HCT116 (cell line): Measurements from ENCODE around the gene UBA52. TPM values are rescaled to one million over a fixed set of nuclear protein-coding genes. Genes with fewer than 3 reads are reported as not detected.
"Not testable (repeated sequence)": the region's sequence is repeated elsewhere in the genome, so short reads cannot be mapped to it uniquely, and the experiment has no call there.

Experiments used
- ATAC-seq: fragments of 200-7000 bp; cut with Tn5 transposase; 2 replicates; pipeline ENCODE4 v1.9.1; 2020; ENCODE audit warnings: mild to moderate bottlenecking, moderate library complexity
- BruUV-seq: library from RNA; stranded (reverse); fragments of 400-500 nt; replicated peaks from 2 replicates; lab custom pipeline; 2021; lab: Mats Ljungman, UMichigan
- CTCF ChIA-PET: fragments of 300-600 bp; sonication (Branson Sonifier 250); formaldehyde crosslinking; loops from one replicate; lab custom pipeline; 2021; ENCODE audit warnings: antibody characterized with exemption; lab: Charles Lee
- POLR2A ChIA-PET: fragments of 300-600, 350-600 bp; sonication (Branson Sonifier 250); formaldehyde crosslinking; loops from one replicate; lab custom pipeline; 2021; ENCODE audit warnings: antibody characterized with exemption; lab: Charles Lee
- RAD21 ChIA-PET, 2 experiments: fragments of 300-600 bp; sonication (Branson Sonifier 250); formaldehyde crosslinking; loops; one replicate each; lab custom pipeline; 2023; ENCODE audit warnings: low total read pairs in 2 of 2; ENCODE audit not compliant: uncharacterized antibody in 2 of 2, unreplicated experiment in 2 of 2, low non-redundant PET in 1 of 2; lab: Charles Lee
- DNase-seq: peaks from one replicate; pipeline ENCODE4 v3.0.0-alpha.2; 2010; ENCODE audit warnings: low read depth, low spot score
- H2AFZ ChIP-seq: fragments of 200-600 bp; shearing (Covaris generic), sonication (generic); 2 replicates; pipeline ENCODE4 v1.6.1; 2017; ENCODE audit warnings: low read depth, mixed run types, mixed read lengths, antibody characterized with exemption, low read length; ENCODE audit not compliant: poor library complexity, severe bottlenecking
- H3K27ac ChIP-seq: 2 replicates; pipeline ENCODE4 v1.5.1; 2012; ENCODE audit warnings: low read depth, low read length
- H3K27me3 ChIP-seq: fragments of 200-600 bp; sonication (generic); 2 replicates; pipeline ENCODE4 v1.6.1; 2016; ENCODE audit warnings: mixed run types, low read length, mixed read lengths; ENCODE audit not compliant: insufficient read depth
- H3K36me3 ChIP-seq, 2 experiments: fragments of 200-500 bp in 1 of 2; fragments of 200-600 bp in 1 of 2; sonication (Bioruptor generic) in 1 of 2; sonication (generic) in 1 of 2; 2 replicates each; pipeline versions ENCODE4 v1.5.1 to v1.6.1; 2014 to 2016; ENCODE audit warnings: low read length in 2 of 2, inconsistent platforms in 1 of 2, mixed read lengths in 1 of 2, mixed run types in 1 of 2; ENCODE audit not compliant: insufficient read depth in 2 of 2, control insufficient read depth in 1 of 2
- H3K4me1 ChIP-seq, 2 experiments: fragments of 200-600 bp in 1 of 2; sonication (generic) in 1 of 2; 2 replicates each; pipeline versions ENCODE4 v1.5.1 to v1.6.1; 2012 to 2017; ENCODE audit warnings: low read length in 2 of 2, inconsistent platforms in 1 of 2, mild to moderate bottlenecking in 1 of 2, mixed read lengths in 1 of 2, mixed run types in 1 of 2, moderate library complexity in 1 of 2; ENCODE audit not compliant: insufficient read depth in 2 of 2, control insufficient read depth in 1 of 2
- H3K4me2 ChIP-seq: fragments of 200-600 bp; sonication (generic); 2 replicates; pipeline ENCODE4 v1.6.1; 2017; ENCODE audit warnings: mixed run types, low read length, mixed read lengths
- H3K4me3 ChIP-seq, 2 experiments: fragments of 200-600 bp in 1 of 2; sonication (generic) in 1 of 2; replicated peaks in 1 of 2; 2 replicates each; pipeline ENCODE4 v1.5.1; 2011 to 2016; ENCODE audit warnings: low read length in 2 of 2, control low read depth in 1 of 2, low read depth in 1 of 2, mild to moderate bottlenecking in 1 of 2, mixed read lengths in 1 of 2, mixed run types in 1 of 2
- H3K79me2 ChIP-seq: fragments of 200-600 bp; sonication (generic); 2 replicates; pipeline ENCODE4 v1.6.1; 2017; ENCODE audit warnings: mild to moderate bottlenecking, mixed run types, low read length, moderate library complexity, mixed read lengths; ENCODE audit not compliant: insufficient read depth
- H3K9ac ChIP-seq: fragments of 200-600 bp; sonication (generic); 2 replicates; pipeline ENCODE4 v1.6.1; 2016; ENCODE audit warnings: low read length, mixed read lengths
- H3K9me2 ChIP-seq: fragments of 200-600 bp; sonication (generic), shearing (Covaris generic); 2 replicates; pipeline ENCODE4 v1.6.1; 2017; ENCODE audit warnings: mixed run types, mild to moderate bottlenecking, moderate library complexity; ENCODE audit not compliant: insufficient read depth
- H3K9me3 ChIP-seq, 2 experiments: fragments of 200-500 bp in 1 of 2; fragments of 200-600 bp in 1 of 2; sonication (Bioruptor generic) in 1 of 2; sonication (generic) in 1 of 2; 2 replicates each; pipeline ENCODE4 v1.6.1; 2014 to 2017; ENCODE audit warnings: low read length in 2 of 2, mixed read lengths in 2 of 2, inconsistent platforms in 1 of 2, low read depth in 1 of 2, mild to moderate bottlenecking in 1 of 2, mixed run types in 1 of 2, moderate library complexity in 1 of 2; ENCODE audit not compliant: control insufficient read depth in 1 of 2, insufficient read depth in 1 of 2
- H4K20me1 ChIP-seq: fragments of 200-600 bp; sonication (generic), shearing (Covaris generic); 2 replicates; pipeline ENCODE4 v1.6.1; 2017; ENCODE audit warnings: mixed run types, mild to moderate bottlenecking, moderate library complexity; ENCODE audit not compliant: insufficient read depth
- CBX3 ChIP-seq: IDR thresholded peaks from 2 replicates; pipeline ENCODE4 v1.6.1; 2012; ENCODE audit warnings: low read depth
- CEBPB ChIP-seq: IDR thresholded peaks from 2 replicates; pipeline ENCODE4 v1.6.1; 2012; ENCODE audit warnings: low read depth
- ELF1 ChIP-seq: IDR thresholded peaks from 2 replicates; pipeline ENCODE4 v1.6.1; 2012; ENCODE audit warnings: low read depth, borderline replicate concordance
- EZH2 ChIP-seq: fragments of 200-600 bp; sonication (generic); IDR thresholded peaks from 2 replicates; pipeline ENCODE4 v1.6.1; 2017; ENCODE audit warnings: antibody characterized with exemption, mixed run types
- FOSL1 ChIP-seq: IDR thresholded peaks from 2 replicates; pipeline ENCODE4 v1.6.1; 2012; ENCODE audit warnings: low read depth
- MAX ChIP-seq: IDR thresholded peaks from 2 replicates; pipeline ENCODE4 v1.6.1; 2012
- POLR2A ChIP-seq: IDR thresholded peaks from 2 replicates; pipeline ENCODE4 v1.7.0; 2011; ENCODE audit warnings: borderline replicate concordance; ENCODE audit not compliant: insufficient read depth, insufficient read length; ENCODE audit errors: extremely low read depth
- POLR2AphosphoS5 ChIP-seq: IDR thresholded peaks from 2 replicates; pipeline ENCODE4 v1.6.1; 2011; ENCODE audit warnings: mild to moderate bottlenecking, low read depth, low read length, moderate library complexity
- RAD21 ChIP-seq: IDR thresholded peaks from 2 replicates; pipeline ENCODE4 v1.6.1; 2012; ENCODE audit warnings: low read depth, mild to moderate bottlenecking
- REST ChIP-seq: IDR thresholded peaks from 2 replicates; pipeline ENCODE4 v1.6.1; 2012; ENCODE audit warnings: low read depth
- TCF7L2 ChIP-seq: IDR thresholded peaks from 2 replicates; pipeline ENCODE4 v1.7.0; 2011; ENCODE audit warnings: borderline replicate concordance, inconsistent platforms; ENCODE audit not compliant: insufficient read depth, insufficient read length; ENCODE audit errors: extremely low read depth
- YY1 ChIP-seq: IDR thresholded peaks from 2 replicates; pipeline ENCODE4 v1.6.1; 2011; ENCODE audit warnings: low read length, low read depth, moderate library complexity, mild to moderate bottlenecking; ENCODE audit not compliant: insufficient replicate concordance; ENCODE audit errors: extremely low read depth
- ZBTB33 ChIP-seq: IDR thresholded peaks from 2 replicates; pipeline ENCODE4 v1.6.1; 2011; ENCODE audit warnings: mild to moderate bottlenecking, low read length, moderate library complexity; ENCODE audit not compliant: insufficient replicate concordance; ENCODE audit errors: extremely low read depth
- ZFX ChIP-seq: fragments of 450-650 bp; IDR thresholded peaks from 2 replicates; pipeline ENCODE4 v1.6.1; 2017
- ZNF274 ChIP-seq: fragments of 200-500 bp; sonication (Bioruptor generic); IDR thresholded peaks from 2 replicates; pipeline ENCODE4 v1.6.1; 2014; ENCODE audit warnings: mild to moderate bottlenecking, low read depth, low read length, inconsistent platforms
- intact Hi-C: fragments of 100-400 bp; cut with micrococcal nuclease; formaldehyde crosslinking; loops from 2 replicates; pipeline ENCODE4 v1.10.0; 2022
- total RNA-seq: library from RNA; stranded (reverse); gene quantifications from one replicate; pipeline ENCODE4 v1.2.1, GENCODE V29; 2021; ENCODE audit not compliant: unreplicated experiment

UBA52 gene
- total RNA-seq, 1 experiment from 2014 or later, result 1,743 TPM

- Histone ChIP-seq H3K4me2 (no peak overlapping the region), H3K9me3 (no peaks in the 10 kb centered on the region), H3K4me3 (no peak overlapping the region), H4K20me1 (no peaks in the 10 kb centered on the region), H3K79me2 (peaks cover 17% of the 10 kb centered on the region), H2AFZ (no peak overlapping the region), H3K27me3 (no peaks in the 10 kb centered on the region), H3K27ac (no peak overlapping the region), H3K9me2 (no peaks in the 10 kb centered on the region), H3K36me3 (peaks cover 20 to 21% of the 10 kb centered on the region in 2 experiments; a peak in 3 of 4 replicates), H3K4me1 (peaks cover 7 to 16% of the 10 kb centered on the region in 2 experiments), H3K9ac (no peak overlapping the region)
- intact Hi-C loops, result no loop called here
- DNase-seq (no peak), ATAC-seq (no peak)
- ChIA-PET POLR2A (no interaction called here), CTCF (no interaction called here), RAD21 (no interaction called here)
- BruUV-seq, result no TSS peak
- no peak for TF ChIP-seq CBX3
- TF ChIP-seq ELF1, result no peak
- TF ChIP-seq CEBPB, result no peak
- no peak for TF ChIP-seq POLR2A
- no peak for TF ChIP-seq POLR2AphosphoS5
- no peak for TF ChIP-seq TCF7L2
- no peak for TF ChIP-seq ZFX
- TF ChIP-seq EZH2, result no peak
- no peak for TF ChIP-seq MAX
- no peak for TF ChIP-seq ZBTB33
- TF ChIP-seq FOSL1, result no peak
- no peak for TF ChIP-seq ZNF274
- no peak for TF ChIP-seq RAD21
- no peak for TF ChIP-seq REST
- no peak for TF ChIP-seq YY1
These were observed 32.3 kb upstream of the UBA52 start for GRCh38 chr19:18539372-18539771.

GRCh38 chr19:18540200-18540599 lies 31.5 kb upstream of the UBA52 start:
- BruUV-seq, ATAC-seq, POLR2A ChIA-PET, RAD21 ChIA-PET, H3K9ac ChIP-seq, H3K4me2 ChIP-seq, DNase-seq, CTCF ChIA-PET, H3K4me3 ChIP-seq, H3K27ac ChIP-seq, H3K9me3 ChIP-seq, H3K27me3 ChIP-seq, H4K20me1 ChIP-seq, H3K9me2 ChIP-seq, H2AFZ ChIP-seq, intact Hi-C loops: not testable (repeated sequence)
- H3K79me2 ChIP-seq, result peaks cover 17% of the 10 kb centered on the region
- H3K4me1 ChIP-seq, result peaks cover 8 to 18% of the 10 kb centered on the region in 2 experiments
- H3K36me3 ChIP-seq, result peaks cover 20 to 21% of the 10 kb centered on the region in 2 experiments; a peak in 3 of 4 replicates
